H1 (cell line): ENCODE measurements around the gene KRT34. TPM values are rescaled to one million over a fixed set of nuclear protein-coding genes. Genes with fewer than 3 reads are reported as not detected.

Experiments used
- EP300 ChIP-seq, 2 experiments: IDR thresholded peaks; 1 replicate in 1 of 2; 2 replicates in 1 of 2; pipeline ENCODE4 v1.6.1; 2011 to 2012; ENCODE audit warnings: low read depth in 2 of 2, low read length in 2 of 2, mild to moderate bottlenecking in 2 of 2, borderline replicate concordance in 1 of 2, inconsistent platforms in 1 of 2, moderate library complexity in 1 of 2
- GTF2F1 ChIP-seq: IDR thresholded peaks from 2 replicates; pipeline ENCODE4 v1.6.1; 2012; ENCODE audit warnings: low read depth, low read length, improper control_type of control experiment, borderline replicate concordance
- POU5F1 ChIP-seq: IDR thresholded peaks from 2 replicates; pipeline ENCODE4 v1.6.1; 2011; ENCODE audit warnings: low read depth, mild to moderate bottlenecking, low read length, moderate library complexity
- RBBP5 ChIP-seq: IDR thresholded peaks from 2 replicates; pipeline ENCODE4 v1.7.1; 2012; ENCODE audit warnings: low read depth, mild to moderate bottlenecking, inconsistent platforms, low read length, moderate library complexity, borderline replicate concordance
- SP1 ChIP-seq: IDR thresholded peaks from 2 replicates; pipeline ENCODE4 v1.6.1; 2011; ENCODE audit warnings: low read depth, low read length
- TAF7 ChIP-seq: optimal IDR thresholded peaks from 2 replicates; pipeline ENCODE3; 2011; ENCODE audit warnings: low read depth, mild to moderate bottlenecking, inconsistent platforms, low read length, moderate library complexity, borderline replicate concordance
- TBP ChIP-seq: IDR thresholded peaks from 2 replicates; pipeline ENCODE4 v1.6.1; 2011; ENCODE audit warnings: low read depth, low read length, improper control_type of control experiment
- polyA plus RNA-seq, 7 experiments: library from polyadenylated mRNA; depleted of rRNA in 3 of 7; stranded (reverse) in 5 of 7; unstranded in 2 of 7; fragments of >200 nt in 5 of 7; fragments of 200-250 nt in 2 of 7; gene quantifications; 1 replicate in 5 of 7; 2 replicates in 1 of 7; 4 replicates in 1 of 7; pipeline versions ENCODE4 v1.2.1 to v1.2.3, GENCODE V29; 2011 to 2013; ENCODE audit warnings: missing spikeins in 2 of 7, mixed read lengths in 2 of 7
- total RNA-seq: library from RNA; stranded (reverse); fragmentation: NEBNext Ultra II Directional; extraction: Animal tissue kit (Norgen Biotek cat#: 25700); gene quantifications from 2 replicates; pipeline ENCODE4 v1.2.1, GENCODE V29; 2021

Gene KRT34
- total and polyA plus RNA-seq, 2 of the 8 experiments (the other 6 are each of a cell fraction or from before 2014, with no cell fraction given) = not detected

GRCh38 chr17:41387670-41388069, 5.6 kb upstream of the KRT34 start (continued):
- TF ChIP-seq TAF7 = no peak
- no peak for TF ChIP-seq EP300 (IDR thresholded peaks at IDR 0.05; ENCODE audit: borderline replicate concordance in 1 of 2, low read depth in 2 of 2, low read length in 2 of 2)
- TF ChIP-seq RBBP5 = no peak
- TF ChIP-seq TBP = no peak
- TF ChIP-seq SP1 = no peak
- no peak for TF ChIP-seq GTF2F1
- TF ChIP-seq POU5F1 = no peak
